ENCODE results near the gene RARS2.
"Not testable (repeated sequence)": the region's sequence is repeated elsewhere in the genome, so short reads cannot be mapped to it uniquely, and the experiment has no call there.

The RARS2 gene, protein sequence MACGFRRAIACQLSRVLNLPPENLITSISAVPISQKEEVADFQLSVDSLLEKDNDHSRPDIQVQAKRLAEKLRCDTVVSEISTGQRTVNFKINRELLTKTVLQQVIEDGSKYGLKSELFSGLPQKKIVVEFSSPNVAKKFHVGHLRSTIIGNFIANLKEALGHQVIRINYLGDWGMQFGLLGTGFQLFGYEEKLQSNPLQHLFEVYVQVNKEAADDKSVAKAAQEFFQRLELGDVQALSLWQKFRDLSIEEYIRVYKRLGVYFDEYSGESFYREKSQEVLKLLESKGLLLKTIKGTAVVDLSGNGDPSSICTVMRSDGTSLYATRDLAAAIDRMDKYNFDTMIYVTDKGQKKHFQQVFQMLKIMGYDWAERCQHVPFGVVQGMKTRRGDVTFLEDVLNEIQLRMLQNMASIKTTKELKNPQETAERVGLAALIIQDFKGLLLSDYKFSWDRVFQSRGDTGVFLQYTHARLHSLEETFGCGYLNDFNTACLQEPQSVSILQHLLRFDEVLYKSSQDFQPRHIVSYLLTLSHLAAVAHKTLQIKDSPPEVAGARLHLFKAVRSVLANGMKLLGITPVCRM

DNA sequence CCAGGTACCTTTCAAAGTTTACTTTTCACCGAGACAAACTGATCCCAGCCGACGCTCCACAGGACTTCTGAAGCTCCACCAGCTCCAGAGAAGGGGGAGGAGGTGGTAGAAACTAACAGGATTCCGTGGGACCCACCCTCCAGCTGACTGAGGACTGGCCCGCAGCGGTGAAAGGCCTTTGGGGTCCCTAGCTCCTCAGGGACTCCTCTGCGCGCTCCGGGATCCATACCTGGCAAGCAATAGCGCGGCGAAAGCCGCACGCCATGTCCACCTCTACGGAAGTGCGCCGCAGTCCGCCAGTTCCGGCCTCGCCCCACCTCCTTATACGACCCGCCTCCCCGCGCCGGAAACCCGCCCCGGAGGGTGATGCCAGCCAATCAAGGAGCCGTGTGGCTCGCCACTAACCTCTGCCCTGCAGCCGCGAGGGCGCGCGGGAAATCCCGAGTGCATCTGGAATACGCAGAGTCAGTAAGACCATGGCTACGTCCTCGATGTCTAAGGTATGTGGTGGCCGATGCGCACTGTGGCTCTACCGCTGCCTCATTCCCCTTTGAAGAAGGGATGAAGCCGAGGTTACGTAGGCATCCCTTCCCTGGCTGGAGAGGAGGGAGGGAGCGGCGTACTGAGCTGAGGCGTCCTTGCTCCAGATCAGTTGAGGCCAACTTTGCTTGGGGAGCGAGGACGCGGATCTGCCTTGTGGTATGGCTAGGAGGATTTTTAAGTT is at the start of gene RARS2, which contains the start of gene ORC3:
TSS of gene RARS2 (minus strand) at position 295 of the 724 bp plus-strand sequence. CDS start at position 265, 30 bp downstream.
TSS of gene ORC3 (plus strand) at position 443 of the 724 bp plus-strand sequence. CDS start at position 477, 34 bp downstream.
- Mint-ChIP-seq H3K36me3 (peaks cover 13% of the 10 kb centered on the region), H3K9me3 (ENCODE audit: low read depth) (no peaks in the 10 kb centered on the region), H3K4me1 (ENCODE audit: low read depth) (peaks cover 62% of the 10 kb centered on the region), H3K27ac (peak within 1 kb of the TSS; percentile 92), H3K27me3 (no peaks in the 10 kb centered on the region), H3K4me3 (peak within 1 kb of the TSS; percentile 96)

DNA sequence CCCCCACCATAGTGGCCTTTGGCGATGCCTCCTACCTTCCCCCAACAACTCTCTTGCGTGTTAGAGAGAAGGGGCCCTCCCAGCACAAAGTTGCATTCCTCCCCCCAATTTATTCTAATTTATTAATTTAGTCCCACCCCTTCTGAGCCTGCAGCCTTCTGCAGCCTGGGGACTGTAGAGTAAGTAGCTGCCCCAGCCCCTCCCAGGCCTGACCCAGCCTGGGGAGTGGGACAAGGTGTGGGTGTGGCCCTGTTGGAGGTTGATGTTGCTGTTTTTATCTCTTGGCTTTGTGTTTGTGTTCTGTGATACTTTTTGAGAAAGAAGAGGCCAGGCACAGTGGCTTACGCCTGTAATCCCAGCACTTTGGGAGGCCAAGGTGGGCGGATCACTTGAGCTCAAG is 49.6 kb upstream of the RARS2 start:
- H3K27ac Mint-ChIP-seq, result no peak overlapping the region
- no peaks in the 10 kb centered on the region for H3K9me3 Mint-ChIP-seq (ENCODE audit: low read depth)
- H3K4me3 Mint-ChIP-seq, result no peak overlapping the region
- H3K36me3 Mint-ChIP-seq, result peaks cover 14% of the 10 kb centered on the region
- no peaks in the 10 kb centered on the region for H3K27me3 Mint-ChIP-seq
- peaks cover 2% of the 10 kb centered on the region for H3K4me1 Mint-ChIP-seq (ENCODE audit: low read depth)

DNA sequence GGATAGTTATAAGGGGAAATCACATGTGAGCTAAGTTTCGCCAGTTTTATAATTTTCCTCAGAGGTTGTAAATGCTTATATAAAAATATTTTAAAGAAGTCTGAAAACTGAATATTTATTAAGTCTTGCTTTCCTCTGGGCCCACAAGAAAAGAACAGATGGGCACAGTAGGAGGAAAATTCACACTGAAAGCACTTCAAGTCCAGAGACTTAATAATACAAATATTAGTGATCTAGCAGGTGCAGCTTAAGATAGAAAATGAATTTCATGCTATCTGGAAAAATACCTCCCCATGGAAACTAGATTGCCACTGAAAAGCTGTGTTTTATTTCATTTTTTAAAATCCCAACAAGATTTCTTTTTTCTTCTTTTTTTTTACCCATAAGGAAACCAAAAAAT is 47.3 kb upstream of the RARS2 start:
- Mint-ChIP-seq H3K27ac (no peak overlapping the region), H3K36me3 (peaks cover 16% of the 10 kb centered on the region), H3K4me3 (no peak overlapping the region), H3K27me3 (no peaks in the 10 kb centered on the region), H3K9me3 (ENCODE audit: low read depth) (no peaks in the 10 kb centered on the region), H3K4me1 (ENCODE audit: low read depth) (peaks cover 2% of the 10 kb centered on the region)

DNA sequence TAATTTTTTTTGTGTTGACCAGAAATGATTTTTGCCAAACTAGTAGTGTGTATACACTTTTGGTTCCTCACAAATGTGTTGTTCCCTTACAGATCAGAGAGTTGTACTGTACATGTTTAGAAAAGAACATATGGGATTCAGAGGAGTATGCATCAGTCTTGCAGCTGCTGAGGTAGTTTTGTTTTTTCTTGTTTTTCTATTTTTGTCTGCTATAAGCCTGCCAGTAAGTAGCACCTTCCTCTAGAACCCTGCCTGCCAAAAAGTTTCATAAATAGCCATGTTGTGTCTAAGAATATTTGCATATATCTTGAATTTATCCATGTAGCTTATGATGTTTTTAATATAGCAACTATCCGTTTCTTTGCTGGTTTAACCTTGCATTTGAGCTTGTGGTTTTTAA is 46.5 kb upstream of the RARS2 start:
- Mint-ChIP-seq H3K9me3 (ENCODE audit: low read depth) (no peaks in the 10 kb centered on the region), H3K36me3 (peaks cover 16% of the 10 kb centered on the region), H3K27me3 (no peaks in the 10 kb centered on the region), H3K4me3 (no peak overlapping the region), H3K27ac (no peak overlapping the region), H3K4me1 (ENCODE audit: low read depth) (peaks cover 2% of the 10 kb centered on the region)

DNA sequence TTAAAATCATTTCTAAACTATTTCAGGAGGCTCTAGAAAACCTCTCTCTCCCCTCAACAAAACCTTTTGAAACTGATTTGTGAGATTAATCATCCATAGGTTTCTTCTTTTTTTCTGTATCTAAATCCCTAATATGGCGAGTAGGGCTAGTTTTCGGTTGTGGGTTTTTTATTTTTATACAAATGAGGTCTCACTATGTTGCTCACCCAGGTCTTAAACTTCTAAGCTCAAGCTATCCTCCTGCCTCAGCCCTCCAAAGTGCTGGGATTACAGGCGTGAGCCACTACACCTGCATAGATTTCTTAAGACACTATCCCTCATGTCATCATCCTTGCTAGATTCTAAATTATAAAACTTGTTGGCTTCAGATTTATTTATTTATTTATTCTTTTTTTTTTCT is 44.1 kb upstream of the RARS2 start:
- no peak overlapping the region for H3K4me3 Mint-ChIP-seq
- no peak overlapping the region for H3K27ac Mint-ChIP-seq
- H3K27me3 Mint-ChIP-seq, result no peaks in the 10 kb centered on the region
- H3K4me1 Mint-ChIP-seq (ENCODE audit: low read depth), result no peaks in the 10 kb centered on the region
- peaks cover 20% of the 10 kb centered on the region for H3K36me3 Mint-ChIP-seq
- no peaks in the 10 kb centered on the region for H3K9me3 Mint-ChIP-seq (ENCODE audit: low read depth)

DNA sequence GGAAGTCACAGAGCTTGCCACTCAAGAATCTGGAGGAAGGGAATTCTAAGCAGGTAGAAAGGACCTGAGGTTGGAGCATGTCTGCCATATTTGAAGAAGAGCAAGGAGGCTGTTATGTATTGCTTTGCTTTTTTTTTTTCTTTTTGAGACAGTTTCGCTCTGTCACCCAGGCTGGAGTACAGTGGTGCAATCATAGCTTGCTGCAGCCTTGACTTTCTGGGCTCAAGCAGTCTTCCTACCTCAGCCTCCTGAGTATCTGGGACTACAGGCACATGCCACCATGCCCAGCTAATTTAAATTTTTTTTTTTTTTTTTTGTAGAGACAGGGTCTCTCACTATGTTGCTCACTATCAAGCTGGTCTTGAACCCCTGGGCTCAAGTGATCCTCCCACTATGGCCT is 41.0 kb upstream of the RARS2 start:
- H3K27ac Mint-ChIP-seq, result no peak overlapping the region
- H3K27me3 Mint-ChIP-seq, result no peaks in the 10 kb centered on the region
- H3K4me1 Mint-ChIP-seq (ENCODE audit: low read depth), result no peaks in the 10 kb centered on the region
- no peaks in the 10 kb centered on the region for H3K9me3 Mint-ChIP-seq (ENCODE audit: low read depth)
- no peak overlapping the region for H3K4me3 Mint-ChIP-seq
- H3K36me3 Mint-ChIP-seq, result peaks cover 20% of the 10 kb centered on the region

DNA sequence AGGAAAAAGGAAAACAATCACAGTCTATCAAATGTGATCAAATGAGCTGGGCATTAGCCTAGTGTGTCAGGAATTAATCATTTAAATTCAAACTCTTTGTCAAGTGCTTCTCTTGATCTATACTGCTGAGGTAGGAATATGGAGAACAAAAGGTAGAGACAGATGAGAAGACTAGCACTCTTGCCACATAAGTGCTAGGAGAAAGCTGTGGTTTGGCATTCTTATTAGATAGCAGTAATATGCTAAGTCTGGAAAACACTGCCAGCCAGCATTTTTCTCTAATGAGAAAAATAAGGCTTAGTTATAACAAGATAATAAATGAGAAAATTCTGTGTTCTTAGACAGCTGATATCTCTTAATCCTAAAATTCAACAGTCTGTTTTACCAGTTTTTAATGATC is 39.1 kb upstream of the RARS2 start:
- no peaks in the 10 kb centered on the region for H3K9me3 Mint-ChIP-seq (ENCODE audit: low read depth)
- H3K27ac Mint-ChIP-seq, result no peak overlapping the region
- H3K36me3 Mint-ChIP-seq, result peaks cover 18% of the 10 kb centered on the region
- H3K4me1 Mint-ChIP-seq (ENCODE audit: low read depth), result no peaks in the 10 kb centered on the region
- no peaks in the 10 kb centered on the region for H3K27me3 Mint-ChIP-seq
- no peak overlapping the region for H3K4me3 Mint-ChIP-seq

DNA sequence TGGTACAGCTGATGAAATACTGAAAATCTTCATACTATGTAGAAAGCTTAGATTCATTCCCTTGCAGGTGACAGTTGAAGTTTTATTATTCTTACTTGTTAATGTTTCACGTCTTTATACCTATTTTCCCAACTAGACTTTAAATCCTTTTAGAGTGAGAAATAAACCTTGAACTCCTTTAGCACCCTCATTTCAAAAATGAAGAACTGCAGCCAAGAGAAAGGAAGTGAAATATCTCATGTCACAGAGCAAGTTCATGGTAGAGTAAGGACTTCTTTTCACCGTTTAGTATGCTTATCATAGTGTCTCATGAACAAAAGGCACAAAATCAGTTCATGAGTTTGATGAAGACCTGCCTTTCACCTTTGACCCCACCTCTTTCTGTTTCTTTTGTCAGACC is 38.6 kb upstream of the RARS2 start:
- H3K27ac Mint-ChIP-seq, result no peak overlapping the region
- H3K4me3 Mint-ChIP-seq, result no peak overlapping the region
- H3K4me1 Mint-ChIP-seq (ENCODE audit: low read depth), result no peaks in the 10 kb centered on the region
- no peaks in the 10 kb centered on the region for H3K9me3 Mint-ChIP-seq (ENCODE audit: low read depth)
- no peaks in the 10 kb centered on the region for H3K27me3 Mint-ChIP-seq
- peaks cover 19% of the 10 kb centered on the region for H3K36me3 Mint-ChIP-seq

DNA sequence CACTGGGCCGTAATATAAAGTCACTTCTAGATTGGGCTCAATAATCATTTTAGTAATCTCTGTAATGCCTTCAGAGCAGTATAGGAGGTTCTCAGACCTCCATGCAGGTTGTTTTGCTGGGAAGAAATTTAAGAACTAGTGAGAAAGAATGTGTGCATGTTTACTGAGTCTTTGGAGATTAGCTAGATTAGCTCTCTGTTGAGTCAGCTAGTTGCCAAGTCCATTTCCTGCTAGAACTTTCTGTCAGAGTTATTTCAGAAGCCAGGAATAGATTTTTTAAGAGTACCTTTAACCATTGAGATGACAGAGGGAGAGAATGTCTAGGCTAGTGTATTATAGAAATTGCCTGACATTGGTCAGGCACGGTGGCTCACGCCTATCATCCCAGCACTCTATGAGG is 33.5 kb upstream of the RARS2 start:
- no peaks in the 10 kb centered on the region for H3K9me3 Mint-ChIP-seq (ENCODE audit: low read depth)

DNA sequence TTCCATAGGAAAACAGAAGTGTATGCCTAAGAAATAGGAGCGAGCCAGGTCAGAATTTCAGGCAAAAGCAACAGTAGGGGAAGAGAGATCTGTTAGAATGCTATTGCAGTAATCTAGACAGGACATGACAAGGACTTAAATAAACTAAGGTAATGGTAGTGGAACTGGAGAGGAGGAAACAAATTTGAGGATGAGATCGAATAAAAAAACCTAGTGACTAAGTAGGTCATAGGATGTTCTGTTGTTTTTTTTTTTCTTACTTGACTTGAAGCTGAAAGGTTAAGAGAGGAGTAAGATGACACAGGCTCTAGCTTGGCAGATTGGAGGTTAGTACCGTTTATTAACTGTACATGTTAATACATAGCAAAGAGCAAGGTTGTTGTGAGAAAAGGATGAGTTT is 28.7 kb upstream of the RARS2 start:
- H3K27ac Mint-ChIP-seq, result no peak overlapping the region
- H3K27me3 Mint-ChIP-seq, result no peaks in the 10 kb centered on the region
- H3K4me1 Mint-ChIP-seq (ENCODE audit: low read depth), result no peaks in the 10 kb centered on the region
- H3K9me3 Mint-ChIP-seq (ENCODE audit: low read depth), result no peaks in the 10 kb centered on the region
- H3K4me3 Mint-ChIP-seq, result no peak overlapping the region
- H3K36me3 Mint-ChIP-seq, result peaks cover 24% of the 10 kb centered on the region

More for the DNA sequence above, 33.5 kb upstream of the RARS2 start:
- Mint-ChIP-seq H3K4me1 (ENCODE audit: low read depth) (no peaks in the 10 kb centered on the region), H3K27ac (no peak overlapping the region), H3K36me3 (peaks cover 26% of the 10 kb centered on the region), H3K4me3 (no peak overlapping the region), H3K27me3 (no peaks in the 10 kb centered on the region)

DNA sequence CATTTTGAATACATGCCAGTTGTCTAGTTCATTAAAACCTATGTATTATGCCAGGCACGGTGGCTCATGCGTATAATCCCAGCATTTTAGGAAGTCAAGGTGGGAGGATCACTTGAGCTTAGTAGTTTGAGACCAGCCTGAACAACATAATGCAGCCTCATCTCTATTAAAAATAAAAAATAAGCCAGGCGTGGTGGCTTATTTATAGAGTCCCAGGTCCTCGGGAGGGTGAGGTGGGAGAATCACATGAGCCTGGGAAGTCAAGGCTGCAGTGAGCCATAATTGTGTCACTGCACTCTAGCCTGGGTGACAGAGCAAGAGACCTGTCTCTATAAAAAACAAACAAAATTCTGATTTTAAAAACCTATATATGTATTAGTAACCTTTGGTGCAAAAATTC is 27.6 kb upstream of the RARS2 start:
- Mint-ChIP-seq H3K4me1 (ENCODE audit: low read depth) (no peaks in the 10 kb centered on the region), H3K4me3 (no peak overlapping the region), H3K27me3 (no peaks in the 10 kb centered on the region), H3K27ac (no peak overlapping the region), H3K36me3 (peaks cover 25% of the 10 kb centered on the region), H3K9me3 (ENCODE audit: low read depth) (no peaks in the 10 kb centered on the region)

DNA sequence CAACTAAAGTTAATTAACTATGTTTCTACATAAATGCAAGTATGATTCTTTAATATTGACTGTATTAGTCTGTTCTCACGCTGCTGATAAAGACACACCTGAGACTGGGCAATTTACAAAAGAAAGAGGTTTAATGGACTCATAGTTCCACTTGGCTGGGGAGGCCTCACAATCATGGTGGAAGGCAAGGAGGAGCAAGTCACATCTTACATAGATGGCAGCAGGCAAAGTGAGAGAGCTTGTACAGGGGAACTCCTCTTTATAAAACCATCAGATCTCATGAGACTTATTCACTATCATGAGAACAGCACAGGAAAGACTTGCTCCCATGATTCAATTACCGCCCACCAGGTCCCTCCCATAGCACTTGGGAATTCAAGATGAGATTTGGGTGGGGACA is 23.2 kb upstream of the RARS2 start:
- H3K4me1 Mint-ChIP-seq (ENCODE audit: low read depth); H3K27ac Mint-ChIP-seq; H3K27me3 Mint-ChIP-seq; H3K9me3 Mint-ChIP-seq (ENCODE audit: low read depth); H3K4me3 Mint-ChIP-seq: not testable (repeated sequence)
- H3K36me3 Mint-ChIP-seq, result peaks cover 22% of the 10 kb centered on the region

DNA sequence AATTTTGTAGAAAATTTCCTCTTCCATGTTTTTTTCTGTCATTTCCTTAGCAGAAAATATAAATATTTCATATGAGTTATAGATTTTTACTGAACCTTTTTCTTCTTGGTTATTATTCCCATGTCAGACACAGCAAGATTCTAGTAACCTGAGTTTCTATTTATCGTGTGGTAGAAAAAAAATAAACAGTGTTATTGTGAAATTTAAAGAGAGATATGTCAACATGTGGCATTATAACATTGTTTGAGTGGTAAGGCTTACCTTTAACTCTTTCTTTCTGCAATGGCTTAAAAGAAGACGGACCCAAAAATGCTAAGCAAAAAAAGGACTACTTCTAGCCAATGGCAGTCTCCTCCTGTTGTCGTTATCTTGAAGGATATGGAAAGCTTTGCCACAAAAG is 19.0 kb upstream of the RARS2 start:
- Mint-ChIP-seq H3K9me3 (ENCODE audit: low read depth) (no peaks in the 10 kb centered on the region), H3K36me3 (peaks cover 18% of the 10 kb centered on the region), H3K4me3 (no peak overlapping the region)

DNA sequence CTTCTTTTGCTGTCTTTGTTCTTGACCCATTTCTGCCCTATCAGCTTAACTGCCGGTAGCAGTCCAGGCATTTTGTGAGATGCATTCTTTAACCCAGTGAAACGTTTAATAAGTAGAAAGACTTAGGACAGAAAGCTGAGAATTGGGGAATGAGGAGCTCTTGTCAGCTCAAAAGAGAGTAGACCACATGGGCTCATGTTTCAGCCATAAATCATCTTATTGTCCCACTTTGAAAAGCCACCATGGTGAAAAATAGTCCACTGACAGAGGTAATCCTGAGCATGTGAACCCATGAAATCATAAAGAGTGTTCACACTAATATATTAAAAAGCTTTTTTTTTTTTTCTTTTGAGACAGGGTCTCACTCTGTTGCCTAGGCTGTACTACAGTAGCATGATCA is 16.4 kb upstream of the RARS2 start:
- no peak overlapping the region for H3K4me3 Mint-ChIP-seq
- H3K4me1 Mint-ChIP-seq (ENCODE audit: low read depth), result no peaks in the 10 kb centered on the region
- H3K27ac Mint-ChIP-seq, result no peak overlapping the region
- no peaks in the 10 kb centered on the region for H3K9me3 Mint-ChIP-seq (ENCODE audit: low read depth)
- H3K27me3 Mint-ChIP-seq, result no peaks in the 10 kb centered on the region
- peaks cover 5% of the 10 kb centered on the region for H3K36me3 Mint-ChIP-seq

More for the DNA sequence above, 19.0 kb upstream of the RARS2 start:
- Mint-ChIP-seq H3K4me1 (ENCODE audit: low read depth) (no peaks in the 10 kb centered on the region), H3K27ac (no peak overlapping the region), H3K27me3 (no peaks in the 10 kb centered on the region)

DNA sequence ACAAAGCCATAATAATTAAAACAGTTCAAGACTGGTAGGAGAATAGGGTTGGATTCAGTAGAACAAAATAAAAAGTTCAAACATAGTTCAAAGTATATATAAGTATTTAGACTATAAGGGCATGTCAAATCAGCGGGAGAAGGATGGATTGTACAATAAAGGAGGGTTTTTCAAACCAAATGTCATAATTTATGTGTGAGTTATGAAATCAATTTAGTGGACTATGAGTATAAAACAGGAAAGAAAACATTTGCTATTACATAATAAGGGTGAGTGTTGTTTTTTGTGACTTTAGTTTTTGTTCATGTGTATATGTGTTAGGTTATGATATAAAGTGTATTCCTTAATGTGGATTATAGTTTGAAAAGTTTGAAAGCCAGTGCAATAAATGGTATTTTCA is 10.8 kb upstream of the RARS2 start:
- no peaks in the 10 kb centered on the region for H3K27me3 Mint-ChIP-seq
- H3K4me3 Mint-ChIP-seq, result no peak overlapping the region
- H3K27ac Mint-ChIP-seq, result no peak overlapping the region
- peaks cover 3% of the 10 kb centered on the region for H3K36me3 Mint-ChIP-seq
- no peaks in the 10 kb centered on the region for H3K4me1 Mint-ChIP-seq (ENCODE audit: low read depth)
- no peaks in the 10 kb centered on the region for H3K9me3 Mint-ChIP-seq (ENCODE audit: low read depth)

Data from activated naive CD8-positive, alpha-beta T cell (primary cell).